H1 (cell line): Measurements from ENCODE around the gene ZXDC. TPM values are rescaled to one million over a fixed set of nuclear protein-coding genes. Genes with fewer than 3 reads are reported as not detected.

Experiments used
- CTCF ChIA-PET: fragments of 300-600 bp; sonication (Branson Sonifier 250); formaldehyde crosslinking; loops from one replicate; lab custom pipeline; 2021; ENCODE audit not compliant: partially characterized antibody; lab: Charles Lee
- POLR2A ChIA-PET: fragments of 300-600 bp; sonication (Branson Sonifier 250); formaldehyde crosslinking; loops from one replicate; lab custom pipeline; 2021; ENCODE audit warnings: inconsistent platforms; ENCODE audit not compliant: partially characterized antibody; lab: Charles Lee
- DNase-seq, 2 experiments: peaks; one replicate each; pipeline versions ENCODE4 v3.0.0 to v3.0.0-alpha.2; 2010 to 2022; ENCODE audit warnings: low spot score in 2 of 2, low read depth in 1 of 2, mixed read lengths in 1 of 2
- FAIRE-seq: peaks from 2 replicates; lab custom pipeline; 2011; peaks lifted over from hg19 to GRCh38; lab: Jason Lieb, UNC
- H2AFZ ChIP-seq: 2 replicates; pipeline ENCODE4 v1.8.1; 2012; ENCODE audit warnings: low read length, inconsistent platforms
- H2AK5ac ChIP-seq: 2 replicates; pipeline ENCODE4 v1.6.1; 2013; ENCODE audit warnings: low read depth, low read length
- H2BK120ac ChIP-seq: replicated peaks from 2 replicates; pipeline ENCODE3; 2013; ENCODE audit warnings: low read depth, low read length, inconsistent platforms
- H2BK12ac ChIP-seq: 2 replicates; pipeline ENCODE4 v1.6.1; 2013; ENCODE audit warnings: low read depth, low read length
- H2BK15ac ChIP-seq: 2 replicates; pipeline ENCODE4 v1.6.1; 2013; ENCODE audit warnings: low read length
- H2BK20ac ChIP-seq: 2 replicates; pipeline ENCODE4 v1.6.1; 2013; ENCODE audit warnings: low read length
- H2BK5ac ChIP-seq: 2 replicates; pipeline ENCODE4 v1.6.1; 2013; ENCODE audit warnings: low read depth, low read length
- H3K14ac ChIP-seq: 2 replicates; pipeline ENCODE4 v1.6.1; 2013; ENCODE audit warnings: inconsistent platforms; ENCODE audit not compliant: insufficient read length
- H3K18ac ChIP-seq: 2 replicates; pipeline ENCODE4 v1.6.1; 2013; ENCODE audit warnings: low read length; ENCODE audit errors: extremely low read depth
- H3K23ac ChIP-seq: 2 replicates; pipeline ENCODE4 v1.6.1; 2013; ENCODE audit warnings: inconsistent platforms; ENCODE audit not compliant: insufficient read length
- H3K23me2 ChIP-seq: 2 replicates; pipeline ENCODE4 v1.6.1; 2013; ENCODE audit warnings: low read depth, low read length
- H3K27ac ChIP-seq: 2 replicates; pipeline ENCODE4 v1.6.1; 2011; ENCODE audit warnings: low read depth, low read length, inconsistent platforms
- H3K27me3 ChIP-seq, 4 experiments: replicated peaks in 1 of 4; 1 replicate in 1 of 4; 2 replicates in 3 of 4; pipeline versions ENCODE4 v1.6.1 to v1.8.1; 2011 to 2013; ENCODE audit warnings: low read length in 3 of 4, mild to moderate bottlenecking in 3 of 4, inconsistent platforms in 2 of 4, mixed read lengths in 2 of 4, moderate library complexity in 1 of 4; ENCODE audit not compliant: control insufficient read depth in 3 of 4, insufficient read depth in 3 of 4; ENCODE audit errors: extremely low read depth in 1 of 4
- H3K36me3 ChIP-seq, 4 experiments: 2 replicates each; pipeline versions ENCODE4 v1.6.1 to v1.8.1; 2011 to 2013; ENCODE audit warnings: mild to moderate bottlenecking in 4 of 4, low read length in 3 of 4, moderate library complexity in 2 of 4, control low read depth in 1 of 4, inconsistent platforms in 1 of 4; ENCODE audit not compliant: insufficient read depth in 4 of 4, control insufficient read depth in 2 of 4
- H3K4ac ChIP-seq: replicated peaks from 2 replicates; pipeline ENCODE3; 2013; ENCODE audit warnings: low read length, low read depth, mixed read lengths, inconsistent platforms; ENCODE audit not compliant: insufficient read length
- H3K4me1 ChIP-seq, 4 experiments: replicated peaks in 1 of 4; 1 replicate in 1 of 4; 2 replicates in 3 of 4; pipeline versions ENCODE4 v1.6.1 to v1.8.1; 2011 to 2013; ENCODE audit warnings: low read length in 3 of 4, inconsistent platforms in 2 of 4, mixed read lengths in 1 of 4; ENCODE audit not compliant: insufficient read depth in 4 of 4, control insufficient read depth in 3 of 4
- H3K4me2 ChIP-seq, 2 experiments: 2 replicates each; pipeline versions ENCODE4 v1.6.1 to v1.8.1; 2011 to 2013; ENCODE audit warnings: low read depth in 2 of 2, low read length in 2 of 2, control low read depth in 1 of 2, inconsistent platforms in 1 of 2, mild to moderate bottlenecking in 1 of 2; ENCODE audit not compliant: insufficient read depth in 1 of 2
- H3K4me3 ChIP-seq, 4 experiments: fragments of 200-600, 300-600 bp in 1 of 4; sonication (generic), shearing (Covaris generic), sonication (Bioruptor Twin) in 1 of 4; 2 replicates each; pipeline versions ENCODE4 v1.5.1 to v1.8.1; 2011 to 2016; ENCODE audit warnings: low read length in 4 of 4, low read depth in 3 of 4, control low read depth in 2 of 4, inconsistent platforms in 2 of 4, mild to moderate bottlenecking in 2 of 4, mixed read lengths in 1 of 4, moderate library complexity in 1 of 4; ENCODE audit not compliant: insufficient read depth in 2 of 4; ENCODE audit errors: extremely low read depth in 1 of 4
- H3K56ac ChIP-seq: replicated peaks from 2 replicates; pipeline ENCODE3; 2013; ENCODE audit warnings: low read depth, mild to moderate bottlenecking, mixed read lengths, low read length, inconsistent platforms; ENCODE audit not compliant: insufficient read length
- H3K79me1 ChIP-seq: 2 replicates; pipeline ENCODE4 v1.6.1; 2013; ENCODE audit warnings: low read depth, low read length, control low read depth
- H3K79me2 ChIP-seq, 2 experiments: 2 replicates each; pipeline versions ENCODE4 v1.6.1 to v1.8.1; 2012 to 2013; ENCODE audit warnings: low read length in 2 of 2, mild to moderate bottlenecking in 2 of 2, inconsistent platforms in 1 of 2; ENCODE audit not compliant: insufficient read depth in 2 of 2, control insufficient read depth in 1 of 2
- H3K9ac ChIP-seq, 4 experiments: replicated peaks in 1 of 4; 1 replicate in 1 of 4; 2 replicates in 3 of 4; pipeline versions ENCODE4 v1.6.1 to v1.8.1; 2011 to 2013; ENCODE audit warnings: low read depth in 3 of 4, low read length in 3 of 4, control low read depth in 2 of 4, mild to moderate bottlenecking in 2 of 4, moderate library complexity in 2 of 4, inconsistent platforms in 1 of 4; ENCODE audit errors: extremely low read depth in 1 of 4
- H3K9me3 ChIP-seq, 2 experiments: 2 replicates each; pipeline versions ENCODE4 v1.6.1 to v1.8.1; 2012 to 2013; ENCODE audit warnings: mild to moderate bottlenecking in 2 of 2, moderate library complexity in 2 of 2, control low read depth in 1 of 2, inconsistent platforms in 1 of 2, low read depth in 1 of 2, low read length in 1 of 2, mixed read lengths in 1 of 2; ENCODE audit not compliant: insufficient read depth in 2 of 2
- H4K20me1 ChIP-seq, 2 experiments: replicated peaks in 1 of 2; 2 replicates each; pipeline versions ENCODE3 to v1.8.1; 2011 to 2013; ENCODE audit warnings: inconsistent platforms in 2 of 2, low read length in 2 of 2, mild to moderate bottlenecking in 1 of 2; ENCODE audit not compliant: insufficient read depth in 2 of 2, control insufficient read depth in 1 of 2
- H4K5ac ChIP-seq: 2 replicates; pipeline ENCODE4 v1.6.1; 2013; ENCODE audit warnings: low read length, low read depth, mixed read lengths, inconsistent platforms; ENCODE audit not compliant: insufficient read length
- H4K8ac ChIP-seq: 2 replicates; pipeline ENCODE4 v1.8.0; 2013; ENCODE audit warnings: mild to moderate bottlenecking, moderate library complexity, low read length, inconsistent platforms; ENCODE audit not compliant: insufficient read depth; ENCODE audit errors: extremely low read depth
- H4K91ac ChIP-seq: replicated peaks from 2 replicates; pipeline ENCODE3; 2013; ENCODE audit warnings: low read length, mixed read lengths, inconsistent platforms; ENCODE audit not compliant: insufficient read length
- BACH1 ChIP-seq: IDR thresholded peaks from 2 replicates; pipeline ENCODE4 v1.6.1; 2012; ENCODE audit warnings: low read length, improper control_type of control experiment
- CBX5 ChIP-seq: fragments of 300-800, 300-1000 bp; sonication (generic); IDR thresholded peaks from 2 replicates; pipeline ENCODE4 v1.7.1; 2016; ENCODE audit warnings: antibody characterized with exemption, low read length, low read depth
- CREB1 ChIP-seq: IDR thresholded peaks from 2 replicates; pipeline ENCODE4 v1.6.1; 2012; ENCODE audit warnings: inconsistent platforms
- CTBP2 ChIP-seq: IDR thresholded peaks from 2 replicates; pipeline ENCODE4 v1.7.0; 2011; ENCODE audit warnings: borderline replicate concordance, mild to moderate bottlenecking, moderate library complexity, mixed read lengths, low read length; ENCODE audit not compliant: insufficient read depth, insufficient read length
- E2F6 ChIP-seq: IDR thresholded peaks from 2 replicates; pipeline ENCODE4 v1.6.1; 2012; ENCODE audit warnings: inconsistent platforms
- EGR1 ChIP-seq: IDR thresholded peaks from 2 replicates; pipeline ENCODE4 v1.6.1; 2011; ENCODE audit warnings: low read depth, low read length, borderline replicate concordance
- MAX ChIP-seq: IDR thresholded peaks from 2 replicates; pipeline ENCODE4 v1.6.1; 2012; ENCODE audit warnings: inconsistent platforms
- RAD21 ChIP-seq, 2 experiments: IDR thresholded peaks in 1 of 2; conservative IDR thresholded peaks in 1 of 2; 2 replicates each; pipeline ENCODE4 v1.6.1; 2011; ENCODE audit warnings: low read depth in 2 of 2, low read length in 2 of 2, improper control_type of control experiment in 1 of 2, inconsistent platforms in 1 of 2, mild to moderate bottlenecking in 1 of 2, moderate library complexity in 1 of 2
- RBBP5 ChIP-seq: IDR thresholded peaks from 2 replicates; pipeline ENCODE4 v1.7.1; 2012; ENCODE audit warnings: low read depth, mild to moderate bottlenecking, inconsistent platforms, low read length, moderate library complexity, borderline replicate concordance
- RFX5 ChIP-seq: IDR thresholded peaks from 2 replicates; pipeline ENCODE4 v1.6.1; 2011; ENCODE audit warnings: low read depth, low read length, improper control_type of control experiment, borderline replicate concordance
- SIRT6 ChIP-seq: IDR thresholded peaks from one replicate; pipeline ENCODE4 v1.7.1; 2012; ENCODE audit warnings: low read length, inconsistent platforms
- TEAD4 ChIP-seq: IDR thresholded peaks from 2 replicates; pipeline ENCODE4 v1.6.1; 2012; ENCODE audit warnings: low read depth, low read length, inconsistent platforms, mixed read lengths
- YY1 ChIP-seq: IDR thresholded peaks from 2 replicates; pipeline ENCODE4 v1.6.1; 2011; ENCODE audit warnings: low read depth, mild to moderate bottlenecking, low read length
- WGBS, 2 experiments: shearing (Covaris generic) in 1 of 2; methylation state at CpG; one replicate each; pipeline versions ENCODE4 v1.1.6 to v1.1.7; 2013 to 2015; ENCODE audit warnings: low lambda C conversion rate in 2 of 2, mixed read lengths in 2 of 2, inconsistent platforms in 1 of 2, low coverage in 1 of 2, missing lambda C conversion rate in 1 of 2; ENCODE audit not compliant: insufficient replicate concordance in 2 of 2, insufficient coverage in 1 of 2, insufficient read length in 1 of 2; ENCODE audit errors: extremely low coverage in 1 of 2, missing lambda C conversion rate in 1 of 2; 5-methylcytosine and 5-hydroxymethylcytosine counted together
- polyA plus RNA-seq, 7 experiments: library from polyadenylated mRNA; depleted of rRNA in 3 of 7; stranded (reverse) in 5 of 7; unstranded in 2 of 7; fragments of >200 nt in 5 of 7; fragments of 200-250 nt in 2 of 7; gene quantifications; 1 replicate in 5 of 7; 2 replicates in 1 of 7; 4 replicates in 1 of 7; pipeline versions ENCODE4 v1.2.1 to v1.2.3, GENCODE V29; 2011 to 2013; ENCODE audit warnings: missing spikeins in 2 of 7, mixed read lengths in 2 of 7
- total RNA-seq: library from RNA; stranded (reverse); fragmentation: NEBNext Ultra II Directional; extraction: Animal tissue kit (Norgen Biotek cat#: 25700); gene quantifications from 2 replicates; pipeline ENCODE4 v1.2.1, GENCODE V29; 2021

The ZXDC gene
- total and polyA plus RNA-seq, 2 of the 8 experiments (the other 6 are each of a cell fraction or from before 2014, with no cell fraction given): 12.7 to 24.3 TPM

GRCh38 chr3:126522363-126522788 lies 46.7 kb upstream of the ZXDC start:
- peaks cover 0 to 16% (median 11%) of the 10 kb centered on the region in 4 experiments; a peak in 5 of 7 replicates for H3K27me3 ChIP-seq
- peaks cover 0 to 15% (median 10%) of the 10 kb centered on the region in 4 experiments; a peak in 6 of 7 replicates for H3K4me1 ChIP-seq
- H4K8ac ChIP-seq: no peak overlapping the region
- ChIA-PET CTCF (interaction anchor here (0.6 to 4.1 kb wide), 24 partner anchors 8 to 470 kb away, joined by 3 to 35 read pairs (median 4); no protein-coding TSS in a partner anchor), POLR2A (no interaction called here)
- no peak overlapping the region for H2AK5ac ChIP-seq
- no peak overlapping the region for H2AFZ ChIP-seq
- no peaks in the 10 kb centered on the region for H3K79me1 ChIP-seq
- H3K23me2 ChIP-seq: peaks cover 5% of the 10 kb centered on the region; the same call in 1 of the 2 replicates
- H2BK15ac ChIP-seq: no peak overlapping the region; the same call in 1 of the 2 replicates
- no peak overlapping the region for H3K23ac ChIP-seq
- no peak overlapping the region for H3K4ac ChIP-seq
- DNase-seq: peak in 1 of 2 experiments; percentile 87
- no peak overlapping the region for H3K4me3 ChIP-seq
- no peak overlapping the region for H4K91ac ChIP-seq
- no peak overlapping the region for H2BK12ac ChIP-seq
- no peak overlapping the region for H2BK120ac ChIP-seq
- H2BK20ac ChIP-seq: no peak overlapping the region
- H3K79me2 ChIP-seq: no peaks in the 10 kb centered on the region
- no peak overlapping the region for H3K27ac ChIP-seq
- H3K9me3 ChIP-seq: no peaks in the 10 kb centered on the region
- no peak overlapping the region for H3K56ac ChIP-seq
- no peaks in the 10 kb centered on the region for H3K36me3 ChIP-seq
- H3K9ac ChIP-seq: no peak overlapping the region
- H3K18ac ChIP-seq: no peak overlapping the region
- no peaks in the 10 kb centered on the region for H4K20me1 ChIP-seq
- no peak overlapping the region for H3K4me2 ChIP-seq
- H3K14ac ChIP-seq: no peak overlapping the region
- 6% methylated on average over 6 of the region's 6 CpGs; no CpG with 5 or more reads in 1 of the 2 experiments for WGBS, 2 experiments
- no peak overlapping the region for H2BK5ac ChIP-seq
- peak; percentile 75 for FAIRE-seq
- H4K5ac ChIP-seq: no peak overlapping the region
- TF ChIP-seq CBX5: no peak
- no peak for TF ChIP-seq CTBP2
- TF ChIP-seq MAX: 0 out of 2 replicates have a peak, but pooled peaks have one; percentile 24
- TF ChIP-seq RAD21 (IDR thresholded peaks at IDR 0.05 in 1 of 2, conservative IDR thresholded peaks at IDR 0.05 in 1 of 2; ENCODE audit: low read depth in 2 of 2, low read length in 2 of 2): peak; percentile 79 to 86
- TF ChIP-seq E2F6: no peak
- no peak for TF ChIP-seq SIRT6
- TF ChIP-seq YY1: no peak
- TF ChIP-seq EGR1: no peak
- no peak for TF ChIP-seq RFX5
- peak; percentile 82; the same call in 1 of the 2 replicates for TF ChIP-seq TEAD4
- TF ChIP-seq RBBP5: no peak
- no peak for TF ChIP-seq BACH1
- no peak for TF ChIP-seq CREB1
